Endodermal cell (in vitro differentiated cells): Measurements from ENCODE around the gene PDZD7. TPM values are rescaled to one million over a fixed set of nuclear protein-coding genes. Genes with fewer than 3 reads are reported as not detected.

Source experiments
- DNase-seq: peaks from one replicate; pipeline ENCODE4 v3.0.0-alpha.2; 2017
- H3K27ac ChIP-seq: 2 replicates; pipeline ENCODE4 v1.5.1; 2013; ENCODE audit warnings: mild to moderate bottlenecking, low read depth, low read length, moderate library complexity
- H3K27me3 ChIP-seq: 2 replicates; pipeline ENCODE4 v1.6.1; 2013; ENCODE audit warnings: mild to moderate bottlenecking, low read length, moderate library complexity; ENCODE audit not compliant: insufficient read depth, control insufficient read depth, poor library complexity, severe bottlenecking
- H3K36me3 ChIP-seq: 2 replicates; pipeline ENCODE4 v1.7.0; 2013; ENCODE audit warnings: mild to moderate bottlenecking, low read length, moderate library complexity; ENCODE audit not compliant: control insufficient read depth, insufficient read depth
- H3K4me1 ChIP-seq: one replicate; pipeline ENCODE4 v1.7.0; 2013; ENCODE audit warnings: low read length; ENCODE audit not compliant: control insufficient read depth, insufficient read depth
- H3K4me3 ChIP-seq: 2 replicates; pipeline ENCODE4 v1.5.1; 2013; ENCODE audit warnings: mild to moderate bottlenecking, low read length, moderate library complexity
- H3K9ac ChIP-seq: 2 replicates; pipeline ENCODE4 v1.6.1; 2013; ENCODE audit warnings: mild to moderate bottlenecking, low read length, moderate library complexity; ENCODE audit not compliant: poor library complexity, severe bottlenecking; ENCODE audit errors: extremely low read depth
- H3K9me3 ChIP-seq: 2 replicates; pipeline ENCODE4 v1.6.1; 2013; ENCODE audit warnings: mild to moderate bottlenecking, low read length, moderate library complexity; ENCODE audit not compliant: control insufficient read depth
- H3K27ac Mint-ChIP-seq: 2 replicates; pipeline ENCODE4 v1.8.0; 2020; ENCODE audit warnings: mixed read lengths
- H3K27me3 Mint-ChIP-seq: 2 replicates; pipeline ENCODE4 v1.8.0; 2021; ENCODE audit warnings: mild to moderate bottlenecking, mixed read lengths; ENCODE audit not compliant: insufficient read depth
- H3K36me3 Mint-ChIP-seq: 2 replicates; pipeline ENCODE4 v1.8.0; 2020; ENCODE audit warnings: low read depth, mixed read lengths
- H3K4me1 Mint-ChIP-seq: 2 replicates; pipeline ENCODE4 v1.8.0; 2020; ENCODE audit warnings: mixed read lengths
- H3K4me3 Mint-ChIP-seq: 2 replicates; pipeline ENCODE4 v1.8.0; 2020; ENCODE audit warnings: mild to moderate bottlenecking, moderate library complexity, mixed read lengths
- H3K9me3 Mint-ChIP-seq: 2 replicates; pipeline ENCODE4 v1.8.0; 2020; ENCODE audit warnings: mild to moderate bottlenecking, mixed read lengths
- WGBS, 2 experiments: methylation state at CpG; one replicate each; pipeline versions ENCODE4 v1.1.5 to v1.1.7; 2013; ENCODE audit warnings: missing lambda C conversion rate in 2 of 2, mixed read lengths in 1 of 2; ENCODE audit not compliant: insufficient coverage in 1 of 2, insufficient read length in 1 of 2; 5-methylcytosine and 5-hydroxymethylcytosine counted together
- total RNA-seq, 2 donors: library from RNA; stranded (reverse); fragmentation: NEBNext Ultra II Directional in 1 of 2; extraction: Animal tissue kit (Norgen Biotek cat#: 25700) in 1 of 2; gene quantifications; 2 replicates in 1 of 2; 3 replicates in 1 of 2; pipeline ENCODE4 v1.2.1, GENCODE V29; 2021
- TF ChIP-seq, protein P1 (sequence below): fragments of 200-600 bp; sonication (generic); conservative IDR thresholded peaks from 2 replicates; pipeline ENCODE4 v1.5.0; 2021; ENCODE audit warnings: antibody characterized with exemption, mild to moderate bottlenecking

Gene PDZD7
- total RNA-seq, 2 donors from 2014 or later = 0.49 to 1.1 TPM

DNA sequence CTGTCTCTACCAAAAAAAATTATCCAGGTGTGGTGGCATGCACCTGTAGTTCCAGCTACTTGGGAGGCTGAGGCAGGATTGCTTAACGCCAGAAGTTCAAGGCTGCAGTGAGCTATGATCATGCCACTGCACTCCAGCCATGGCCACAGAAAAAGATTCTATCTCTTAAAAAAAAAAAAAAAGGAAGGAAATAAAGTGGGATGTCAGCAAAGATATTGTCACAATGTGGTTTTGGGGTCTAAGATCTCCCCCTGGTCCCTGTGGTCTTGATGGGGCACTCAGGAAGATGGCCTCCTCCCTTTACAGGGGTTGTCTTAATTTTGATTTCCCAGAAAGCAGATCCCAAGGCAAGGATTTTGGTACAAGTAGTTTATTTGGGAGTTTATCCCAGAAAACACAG, 23.4 kb upstream of the PDZD7 start:
- H3K27me3 Mint-ChIP-seq = peaks cover 42% of the 10 kb centered on the region
- peaks cover 5% of the 10 kb centered on the region for H3K36me3 Mint-ChIP-seq
- DNase-seq = no peak
- H3K4me1 Mint-ChIP-seq = peaks cover 10% of the 10 kb centered on the region
- peaks cover 29% of the 10 kb centered on the region for H3K27me3 ChIP-seq
- H3K4me3 ChIP-seq = no peak overlapping the region
- no peaks in the 10 kb centered on the region for H3K36me3 ChIP-seq
- H3K27ac ChIP-seq = no peak overlapping the region
- H3K4me3 Mint-ChIP-seq = no peak overlapping the region
- TF ChIP-seq, protein P1, sequence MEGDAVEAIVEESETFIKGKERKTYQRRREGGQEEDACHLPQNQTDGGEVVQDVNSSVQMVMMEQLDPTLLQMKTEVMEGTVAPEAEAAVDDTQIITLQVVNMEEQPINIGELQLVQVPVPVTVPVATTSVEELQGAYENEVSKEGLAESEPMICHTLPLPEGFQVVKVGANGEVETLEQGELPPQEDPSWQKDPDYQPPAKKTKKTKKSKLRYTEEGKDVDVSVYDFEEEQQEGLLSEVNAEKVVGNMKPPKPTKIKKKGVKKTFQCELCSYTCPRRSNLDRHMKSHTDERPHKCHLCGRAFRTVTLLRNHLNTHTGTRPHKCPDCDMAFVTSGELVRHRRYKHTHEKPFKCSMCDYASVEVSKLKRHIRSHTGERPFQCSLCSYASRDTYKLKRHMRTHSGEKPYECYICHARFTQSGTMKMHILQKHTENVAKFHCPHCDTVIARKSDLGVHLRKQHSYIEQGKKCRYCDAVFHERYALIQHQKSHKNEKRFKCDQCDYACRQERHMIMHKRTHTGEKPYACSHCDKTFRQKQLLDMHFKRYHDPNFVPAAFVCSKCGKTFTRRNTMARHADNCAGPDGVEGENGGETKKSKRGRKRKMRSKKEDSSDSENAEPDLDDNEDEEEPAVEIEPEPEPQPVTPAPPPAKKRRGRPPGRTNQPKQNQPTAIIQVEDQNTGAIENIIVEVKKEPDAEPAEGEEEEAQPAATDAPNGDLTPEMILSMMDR = no peak
- H3K27ac Mint-ChIP-seq = no peak overlapping the region
- H3K9ac ChIP-seq = no peak overlapping the region
- no peaks in the 10 kb centered on the region for H3K9me3 ChIP-seq
- H3K4me1 ChIP-seq = no peaks in the 10 kb centered on the region
- no peaks in the 10 kb centered on the region for H3K9me3 Mint-ChIP-seq
- 83 to 88% methylated on average over 1 of the region's 1 CpG for WGBS, 2 experiments

DNA sequence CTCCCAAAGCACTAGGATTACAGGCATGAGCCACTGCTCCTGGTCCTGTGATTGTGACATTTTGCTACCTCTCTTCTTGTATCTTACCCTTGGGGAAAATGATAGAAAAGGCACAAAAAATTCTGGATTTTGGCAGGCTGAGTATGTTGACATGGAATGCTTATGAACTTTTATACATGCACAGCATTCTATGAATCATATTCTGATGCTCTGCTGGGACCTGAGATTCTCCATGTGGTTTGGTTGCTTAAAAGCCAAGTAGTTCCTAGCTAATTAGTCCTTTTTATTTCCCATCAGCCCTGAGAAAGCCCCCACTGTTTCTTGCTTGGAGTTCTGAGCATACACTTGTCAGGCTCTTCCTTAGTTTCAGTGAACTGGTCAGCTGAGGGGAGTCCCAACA, 22.6 kb upstream of the PDZD7 start:
- TF ChIP-seq, protein P1 = no peak
- Mint-ChIP-seq H3K4me1 (peaks cover 13% of the 10 kb centered on the region), H3K36me3 (peaks cover 5% of the 10 kb centered on the region), H3K4me3 (no peak overlapping the region), H3K27ac (no peak overlapping the region), H3K27me3 (peaks cover 50% of the 10 kb centered on the region), H3K9me3 (no peaks in the 10 kb centered on the region)
- Histone ChIP-seq H3K4me1 (no peaks in the 10 kb centered on the region), H3K27ac (no peak overlapping the region), H3K4me3 (no peak overlapping the region), H3K36me3 (no peaks in the 10 kb centered on the region), H3K27me3 (peaks cover 37% of the 10 kb centered on the region), H3K9me3 (no peaks in the 10 kb centered on the region), H3K9ac (no peak overlapping the region)
- no peak for DNase-seq

DNA sequence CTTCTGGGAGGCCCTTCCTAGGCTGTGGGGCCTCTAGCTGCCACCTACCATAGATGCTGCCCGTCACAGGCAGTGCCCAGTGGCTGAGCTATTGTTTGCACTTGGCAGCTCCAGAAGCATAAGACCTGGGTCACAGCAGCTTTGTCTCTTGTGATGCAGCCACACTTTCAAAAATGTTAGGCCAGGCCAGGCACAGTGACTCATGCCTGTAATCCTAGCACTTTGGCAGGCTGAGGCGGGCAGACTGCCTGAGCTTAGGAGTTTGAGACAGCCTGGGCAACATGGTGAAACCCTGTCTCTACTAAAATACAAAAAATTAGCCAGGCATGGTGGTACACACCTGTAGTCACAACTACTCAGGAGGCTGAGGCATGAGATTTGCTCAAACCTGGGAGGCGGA, 21.4 kb upstream of the PDZD7 start:
- Mint-ChIP-seq H3K4me1 (peaks cover 16% of the 10 kb centered on the region), H3K27ac (no peak overlapping the region), H3K27me3 (peaks cover 63% of the 10 kb centered on the region), H3K9me3 (no peaks in the 10 kb centered on the region), H3K36me3 (peaks cover 5% of the 10 kb centered on the region), H3K4me3 (no peak overlapping the region)
- TF ChIP-seq, protein P1 = no peak
- H3K27ac ChIP-seq = no peak overlapping the region
- H3K9ac ChIP-seq = no peak overlapping the region
- H3K36me3 ChIP-seq = no peaks in the 10 kb centered on the region
- no peak for DNase-seq
- H3K27me3 ChIP-seq = peaks cover 49% of the 10 kb centered on the region
- no peaks in the 10 kb centered on the region for H3K4me1 ChIP-seq
- 91 to 92% methylated on average over 3 of the region's 3 CpGs for WGBS, 2 experiments
- no peaks in the 10 kb centered on the region for H3K9me3 ChIP-seq
- no peak overlapping the region for H3K4me3 ChIP-seq
